GM19468 (cell line): ENCODE data around the gene STAC.
"Not testable (repeated sequence)": the region's sequence is repeated elsewhere in the genome, so short reads cannot be mapped to it uniquely, and the experiment has no call there.

Source experiments
- ATAC-seq: cut with Tn5 transposase; IDR thresholded peaks from one replicate; pipeline ENCODE4 v1.9.1; 2021; ENCODE audit warnings: mild to moderate bottlenecking, moderate library complexity, moderate number of reproducible peaks; ENCODE audit not compliant: unreplicated experiment; ENCODE audit errors: extremely low read depth

The STAC gene

DNA sequence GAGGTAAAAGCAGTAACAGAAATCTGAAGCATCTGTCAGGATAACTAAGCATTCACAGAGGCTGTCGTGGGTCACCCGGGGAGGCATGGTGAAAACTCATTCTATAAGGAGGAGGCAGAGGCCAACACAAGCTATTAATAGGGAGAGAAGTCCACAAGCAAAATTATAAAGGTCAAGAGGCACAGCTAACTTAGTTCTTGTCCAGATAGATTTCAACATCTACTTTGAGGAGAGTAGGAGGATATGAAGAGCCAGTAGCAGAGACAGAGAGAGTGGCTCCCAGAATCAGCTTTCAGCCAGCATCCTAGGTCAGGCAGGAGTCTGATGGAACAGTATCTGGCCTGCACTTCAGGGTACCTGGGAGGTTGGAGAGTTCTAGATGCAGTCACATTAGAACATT is 95.3 kb downstream of the STAC start:
- no peak for ATAC-seq

DNA sequence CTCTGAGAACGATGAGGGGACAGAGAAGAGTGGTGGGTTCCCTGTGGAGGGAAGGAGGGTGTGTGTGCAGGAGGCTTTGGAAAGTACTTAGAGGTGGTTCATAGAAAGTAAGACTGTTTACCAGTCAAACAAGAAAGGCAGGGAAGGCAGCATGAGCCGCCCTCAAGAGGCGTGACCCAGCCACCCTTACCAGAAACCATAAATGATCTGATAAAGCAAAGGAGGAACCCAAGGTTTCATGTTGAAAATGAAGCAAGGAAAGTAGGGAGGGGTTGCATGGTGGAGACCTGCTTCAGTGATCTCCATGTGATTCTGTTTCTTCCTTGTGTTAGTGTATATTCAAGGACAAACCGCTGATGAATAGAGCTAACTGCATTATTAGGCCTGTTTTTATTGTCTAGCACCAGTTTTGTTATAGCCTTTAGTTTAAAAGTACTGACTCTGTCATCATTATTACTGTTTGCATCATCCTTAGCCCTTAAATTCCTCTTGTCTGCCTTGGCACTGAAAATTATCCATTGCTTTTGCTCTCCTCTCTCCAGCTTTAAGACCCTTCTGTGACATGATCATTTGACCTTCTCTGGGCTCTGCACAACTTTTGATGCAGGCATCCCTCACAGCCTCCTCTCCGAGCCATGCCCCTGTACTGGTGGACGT is 96.1 kb downstream of the STAC start:
- ATAC-seq: no peak

DNA sequence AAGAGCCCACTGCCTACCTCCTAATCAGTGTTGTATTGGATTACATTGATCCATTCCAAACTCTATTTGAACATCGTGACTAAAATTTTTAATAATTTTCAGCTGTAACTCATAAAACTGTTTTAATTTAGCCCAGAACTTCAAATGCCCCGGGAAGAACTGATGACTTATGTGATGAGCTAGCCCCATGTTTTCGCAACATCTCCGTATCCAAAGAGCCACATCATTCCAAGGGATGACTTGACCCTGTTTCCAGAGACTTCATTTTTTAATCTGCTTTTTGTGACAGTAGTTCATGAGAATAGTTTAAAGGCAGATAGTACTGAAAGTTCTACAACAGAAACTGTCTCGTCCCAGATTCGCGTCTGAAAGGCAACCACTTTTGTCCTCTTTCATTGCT is 97.4 kb downstream of the STAC start:
- ATAC-seq: no peak

DNA sequence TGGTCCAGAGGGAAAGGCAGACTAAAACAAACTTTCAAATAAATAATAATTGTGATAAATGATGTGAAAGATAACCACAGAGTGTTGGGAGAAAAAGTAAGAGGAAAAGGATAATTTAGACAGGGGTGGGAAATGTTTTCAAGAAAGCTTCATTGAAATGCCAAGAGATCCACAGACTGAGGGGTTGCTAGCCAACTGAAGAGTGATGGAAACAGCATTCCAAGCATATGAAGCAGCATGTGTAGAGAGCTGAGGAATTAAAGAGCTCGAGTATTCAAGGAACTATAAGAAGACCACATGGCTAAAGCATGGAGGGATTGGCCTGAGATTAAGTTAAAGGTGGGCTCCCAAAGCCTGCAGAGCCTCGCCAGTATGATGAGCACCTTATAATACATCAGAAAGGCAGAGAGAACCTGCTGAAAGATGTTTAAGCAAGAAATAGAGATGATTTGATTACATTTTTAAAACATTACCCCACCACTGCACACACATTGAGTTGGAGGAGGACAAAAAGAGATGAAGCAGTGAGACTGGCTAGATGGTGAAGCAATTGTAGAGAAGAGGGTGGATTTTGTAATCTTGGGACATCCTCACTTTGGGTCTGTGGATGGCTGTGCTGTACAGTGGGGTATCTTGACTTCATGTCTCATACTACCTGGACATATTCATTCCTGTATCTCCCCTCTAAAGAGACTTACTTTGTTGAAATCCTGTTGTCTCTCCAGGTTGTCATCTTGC is 100.8 kb downstream of the STAC start:
- no peak for ATAC-seq

DNA sequence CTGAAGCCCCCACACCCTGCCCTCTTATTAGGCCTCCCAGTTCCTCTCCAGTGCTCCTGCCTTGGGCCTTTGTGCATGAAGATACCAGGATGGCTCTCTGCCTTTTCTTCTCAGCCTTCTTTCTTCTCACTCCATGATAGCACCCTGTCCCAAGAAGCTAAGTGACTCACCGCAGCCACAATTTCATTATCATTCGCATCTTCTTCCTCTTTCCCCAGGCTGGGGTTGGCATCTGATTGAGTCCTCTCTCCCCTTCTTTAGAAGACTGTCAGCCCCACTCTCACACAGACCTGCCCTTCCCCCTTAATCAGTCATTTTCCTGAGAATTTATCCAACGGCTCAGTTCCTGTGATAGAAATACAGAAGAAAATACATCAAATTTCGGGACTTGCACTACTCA is 102.0 kb downstream of the STAC start:
- no peak for ATAC-seq

DNA sequence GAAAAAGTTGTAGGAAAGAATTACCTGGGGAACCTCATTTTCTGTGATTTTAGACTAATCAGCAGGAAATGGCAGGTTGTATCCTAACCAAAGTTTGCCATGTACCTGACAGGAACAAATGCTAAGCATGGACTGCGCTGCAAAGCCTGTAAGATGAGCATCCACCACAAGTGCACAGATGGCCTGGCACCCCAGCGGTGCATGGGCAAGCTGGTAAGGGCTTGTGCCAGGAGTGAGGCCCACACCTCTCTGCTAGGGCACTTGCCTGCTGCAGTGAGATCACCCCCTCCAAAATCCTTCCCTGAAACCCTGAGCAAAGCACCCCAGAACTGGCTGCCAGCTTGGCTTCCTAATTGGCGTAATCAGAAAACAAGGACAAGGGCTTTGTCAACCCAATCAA is 102.6 kb downstream of the STAC start:
- no peak for ATAC-seq

DNA sequence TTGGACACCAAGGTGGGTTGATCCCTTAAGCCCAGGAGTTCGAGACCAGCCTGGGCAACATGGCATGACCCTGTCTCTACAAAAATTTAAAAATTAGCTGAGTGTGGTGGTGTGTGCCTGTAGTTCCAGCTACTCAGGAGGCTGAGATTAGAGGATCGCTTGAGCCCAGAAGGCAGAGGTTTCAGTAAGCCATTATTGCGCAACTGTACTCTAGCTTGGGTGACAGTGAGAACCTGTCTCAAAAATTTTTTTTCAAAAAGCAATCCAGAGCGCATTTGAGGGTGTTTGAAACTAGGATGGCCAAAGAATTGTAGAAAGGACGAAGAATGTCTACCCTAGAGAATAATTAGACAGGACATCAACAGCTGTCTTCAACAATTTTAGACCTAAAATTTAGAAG is 103.4 kb downstream of the STAC start:
- no peak for ATAC-seq

DNA sequence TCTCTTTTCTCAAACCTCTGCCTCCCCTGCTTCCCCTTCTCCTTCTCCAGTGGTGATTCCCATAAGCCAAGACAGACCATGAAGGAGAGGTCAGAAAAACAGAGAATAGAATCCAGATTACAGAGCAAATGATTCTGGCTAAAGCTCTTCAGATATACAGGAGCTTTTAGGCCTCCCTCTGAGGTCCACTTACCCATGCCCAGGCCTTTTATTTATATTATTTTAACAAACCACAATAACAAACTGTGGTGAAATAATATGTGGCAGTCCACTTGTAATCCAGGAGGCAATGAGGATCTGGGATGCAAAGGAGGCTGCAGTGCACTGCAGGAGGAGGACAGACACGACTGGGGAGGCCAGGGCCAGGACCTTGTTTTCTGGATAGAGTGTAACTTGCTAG is 104.1 kb downstream of the STAC start:
- no peak for ATAC-seq

DNA sequence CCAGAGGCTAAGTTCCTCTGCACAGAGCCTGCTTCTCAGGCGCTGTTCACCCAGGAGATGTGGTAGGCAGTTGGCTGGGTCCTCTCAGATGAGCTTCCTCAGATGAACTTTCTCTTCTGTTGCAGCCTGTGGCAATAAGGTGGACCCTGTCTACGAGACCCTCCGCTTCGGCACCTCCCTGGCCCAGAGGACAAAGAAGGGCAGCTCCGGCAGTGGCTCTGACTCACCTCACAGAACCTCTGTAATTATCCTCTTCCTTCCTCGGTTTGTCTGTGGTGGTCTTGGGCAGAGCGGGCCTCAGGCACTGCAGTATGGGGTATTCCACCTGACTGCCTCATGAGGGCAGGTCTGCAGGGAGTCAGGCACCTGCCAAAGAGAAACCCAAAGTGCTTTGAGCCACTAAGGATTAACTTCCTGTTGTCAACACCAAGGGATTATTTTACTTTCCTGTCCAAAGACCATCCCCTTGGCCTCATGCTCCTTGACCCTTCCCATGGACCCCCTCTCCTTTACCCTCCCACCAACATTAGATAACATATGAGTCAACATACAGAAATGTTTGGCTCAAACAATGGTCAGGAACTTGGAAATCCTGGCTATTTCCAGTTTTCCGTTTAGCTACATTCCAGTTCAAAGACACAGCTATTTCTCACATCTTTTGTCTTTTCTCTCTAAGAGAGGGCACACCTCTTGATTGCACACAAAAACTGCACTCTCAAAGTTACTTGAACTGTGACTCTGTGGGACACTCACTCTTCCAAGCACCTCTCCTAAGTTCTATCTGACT is 105.9 kb downstream of the STAC start:
- no peak for ATAC-seq

DNA sequence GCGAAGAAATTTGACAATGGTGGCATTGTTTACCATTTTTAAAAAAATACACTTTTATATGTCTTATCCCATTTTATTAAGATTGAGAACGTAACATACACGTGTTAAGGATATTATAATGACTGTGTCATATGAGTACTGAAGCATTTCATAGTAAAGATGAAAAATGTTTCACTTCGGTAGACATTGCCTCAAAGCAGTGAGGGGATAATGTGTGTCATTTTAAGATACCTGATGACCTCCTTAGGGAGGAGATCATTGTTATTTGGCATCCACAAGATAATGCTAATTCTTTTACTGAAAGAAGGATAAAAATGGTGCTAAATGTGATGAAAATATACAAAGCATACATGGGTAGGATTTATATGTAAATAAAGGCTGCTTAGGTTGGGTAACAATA is 107.3 kb downstream of the STAC start:
- no peak for ATAC-seq

DNA sequence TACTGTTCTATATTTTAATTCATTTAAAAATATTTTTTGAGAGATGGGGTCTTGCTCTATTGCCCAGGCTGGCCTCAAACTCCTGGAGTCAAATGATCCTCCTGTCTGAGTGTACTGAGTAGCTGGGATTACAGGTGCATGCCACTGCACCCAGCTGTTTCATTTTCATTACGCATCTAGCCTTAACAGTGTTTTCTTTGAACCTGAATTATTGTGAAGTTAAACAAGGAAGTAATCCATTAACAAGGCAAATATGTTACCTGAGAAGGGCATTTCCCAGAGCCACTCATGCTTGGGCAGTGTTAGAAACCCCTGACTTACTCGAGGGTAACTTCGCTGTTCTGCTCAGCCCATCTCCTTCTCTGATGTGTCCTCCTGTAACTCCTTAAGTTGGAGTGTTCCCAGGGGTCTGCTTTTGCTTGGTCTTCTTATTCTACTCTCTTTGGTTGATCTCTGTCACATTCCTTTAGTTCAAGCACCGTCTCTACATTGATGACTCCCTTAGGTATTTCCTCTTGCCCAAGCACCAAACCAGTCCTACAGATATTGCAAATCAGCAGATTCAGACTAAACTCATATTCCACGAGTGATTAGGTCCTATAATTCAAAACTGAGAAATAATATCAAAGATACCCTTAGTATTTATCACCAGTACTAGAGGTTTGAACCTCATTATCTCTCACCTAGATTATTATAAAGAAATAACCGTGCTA is 107.9 kb downstream of the STAC start:
- ATAC-seq: no peak

DNA sequence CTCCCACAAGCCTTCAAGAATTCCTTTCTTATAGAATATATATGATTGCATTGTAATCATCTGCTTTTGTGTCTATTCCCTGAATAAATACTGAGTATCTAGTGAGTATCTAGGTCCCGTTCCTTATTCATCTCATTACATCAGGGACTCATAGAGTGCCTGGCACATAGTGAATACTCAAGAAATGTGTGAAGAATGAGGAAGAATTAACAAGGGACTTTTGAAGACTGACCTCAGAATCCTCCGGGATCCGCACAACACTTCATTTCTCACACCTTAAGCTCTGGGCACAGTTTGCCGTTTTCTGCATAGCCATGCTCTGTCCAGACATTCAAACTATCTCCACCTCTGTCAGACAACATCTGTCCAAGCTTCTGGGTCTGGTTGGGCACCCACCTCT is 108.8 kb downstream of the STAC start:
- ATAC-seq: no peak

DNA sequence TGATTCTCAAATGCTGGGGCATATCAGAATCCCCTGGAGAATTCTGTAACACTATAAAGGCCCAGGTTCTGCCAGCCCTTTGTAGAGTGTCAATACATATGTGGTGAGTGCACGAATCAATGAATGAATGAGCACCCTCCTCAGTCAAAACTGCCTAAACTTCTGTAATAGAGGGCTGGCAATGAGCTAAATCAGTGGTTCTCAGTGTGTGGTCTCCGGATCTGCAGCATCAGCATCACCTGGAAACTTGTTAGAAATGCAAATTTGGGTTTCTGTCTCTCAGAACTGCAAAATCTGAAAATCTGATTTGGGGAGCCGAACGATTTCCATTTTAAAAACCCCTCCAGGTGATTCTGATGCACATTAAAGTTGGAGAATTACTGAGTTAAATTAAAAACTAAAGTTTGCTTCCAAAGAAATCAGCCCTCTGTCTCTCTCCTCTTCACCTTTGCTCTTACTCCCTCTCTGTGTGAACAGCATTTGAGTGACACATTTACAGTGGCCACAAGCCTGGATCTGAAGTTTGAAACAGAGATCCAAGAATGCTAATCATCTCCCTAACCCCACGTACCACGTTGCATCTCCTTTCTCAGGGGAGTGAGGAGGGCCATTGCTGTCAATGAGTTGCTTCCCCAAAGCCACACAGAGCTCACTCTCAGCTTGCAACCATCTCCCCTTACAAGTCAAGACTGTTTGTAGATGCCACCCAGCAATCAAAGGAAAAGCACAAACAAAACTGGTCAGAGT is 109.5 kb downstream of the STAC start:
- ATAC-seq: no peak

DNA sequence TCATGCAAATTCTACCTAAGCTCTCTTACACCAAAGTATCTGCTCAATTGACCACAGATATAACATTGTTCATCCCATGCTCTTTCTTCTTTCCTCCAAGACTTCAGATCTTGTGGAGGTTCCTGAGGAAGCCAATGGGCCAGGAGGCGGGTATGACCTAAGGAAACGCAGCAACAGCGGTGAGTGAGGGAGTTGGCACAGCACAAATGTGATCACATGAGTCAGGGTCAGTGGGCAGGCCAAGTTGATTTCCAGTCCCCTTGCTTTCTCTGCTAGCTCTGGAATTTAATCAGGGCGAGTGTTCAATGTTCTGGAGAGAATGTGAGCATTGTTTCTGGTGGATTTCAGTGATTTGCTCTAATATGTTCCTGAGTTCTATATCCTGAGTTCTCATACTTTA is 112.7 kb downstream of the STAC start:
- no peak for ATAC-seq

DNA sequence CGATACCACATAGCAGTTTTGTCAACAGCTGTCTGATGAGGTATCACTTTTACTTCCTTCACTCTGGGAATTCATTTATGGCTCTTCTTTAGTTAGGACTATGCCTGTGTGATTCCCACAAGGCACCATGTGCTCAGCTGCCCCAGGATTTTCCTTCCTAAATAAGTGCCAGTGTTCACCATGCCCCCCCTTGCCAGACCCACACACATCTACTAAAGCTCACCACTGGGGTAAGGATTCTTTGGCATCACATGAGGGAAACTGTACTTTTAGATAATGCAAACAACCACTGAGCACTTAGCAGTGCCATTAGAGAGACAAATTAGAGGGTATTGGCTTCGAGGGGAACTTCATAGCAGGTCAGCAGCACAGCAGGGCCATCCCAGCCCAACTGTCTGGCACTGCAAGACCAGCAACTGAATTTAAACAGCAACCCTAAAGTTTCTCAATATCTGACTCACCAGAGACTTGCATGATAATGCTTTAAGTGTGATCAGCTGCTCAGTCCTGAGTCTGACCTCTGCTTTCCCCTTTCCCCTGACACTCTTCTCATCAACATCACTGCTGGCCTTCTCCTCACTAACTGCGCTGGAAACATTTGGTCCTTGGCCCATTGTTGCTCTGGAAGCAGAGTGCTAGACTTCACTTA is 114.3 kb downstream of the STAC start:
- ATAC-seq: no peak

DNA sequence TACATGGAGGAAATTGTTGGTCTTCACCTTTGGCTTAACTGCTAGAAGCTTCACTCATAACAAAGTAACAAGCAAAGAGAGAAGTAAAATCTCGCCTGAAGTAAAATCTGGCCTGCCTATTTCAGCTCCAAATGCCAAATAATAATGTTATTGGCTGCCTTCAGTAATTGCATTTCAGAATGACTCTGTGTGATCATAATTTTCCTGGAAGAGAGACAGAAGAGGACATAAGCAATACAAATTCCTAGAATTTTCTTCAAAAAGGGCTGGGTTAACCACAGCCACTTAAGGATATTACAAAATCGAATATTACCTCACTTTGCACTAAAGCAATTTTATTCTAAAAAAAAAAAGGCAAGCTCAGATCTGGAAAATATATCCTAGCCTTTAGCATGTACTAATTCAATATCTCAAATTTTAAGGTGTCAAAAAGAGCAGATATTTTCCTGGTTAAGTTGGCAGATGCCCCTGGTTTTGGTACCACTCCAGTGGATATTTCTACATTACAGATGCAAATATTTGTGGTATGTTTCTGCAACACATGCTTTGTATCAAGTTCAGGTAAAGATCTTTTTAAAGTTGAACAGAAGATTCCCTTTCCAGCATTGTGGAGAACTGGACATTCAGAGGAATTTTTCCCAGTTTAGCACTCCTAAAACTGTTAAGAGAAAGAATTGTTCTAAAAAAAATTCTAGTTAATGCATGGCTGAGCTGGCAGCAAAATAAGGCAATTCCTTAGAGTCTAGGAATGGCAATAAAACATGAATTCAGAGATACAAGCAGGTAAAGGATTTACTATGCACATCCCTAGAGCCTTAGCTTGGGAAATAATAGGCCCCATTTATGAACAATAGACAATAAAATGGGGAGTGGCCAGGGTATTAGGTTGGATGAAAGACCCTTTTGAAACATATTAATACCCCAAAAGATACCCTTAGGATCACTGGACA is 116.7 kb downstream of the STAC start:
- no peak for ATAC-seq

DNA sequence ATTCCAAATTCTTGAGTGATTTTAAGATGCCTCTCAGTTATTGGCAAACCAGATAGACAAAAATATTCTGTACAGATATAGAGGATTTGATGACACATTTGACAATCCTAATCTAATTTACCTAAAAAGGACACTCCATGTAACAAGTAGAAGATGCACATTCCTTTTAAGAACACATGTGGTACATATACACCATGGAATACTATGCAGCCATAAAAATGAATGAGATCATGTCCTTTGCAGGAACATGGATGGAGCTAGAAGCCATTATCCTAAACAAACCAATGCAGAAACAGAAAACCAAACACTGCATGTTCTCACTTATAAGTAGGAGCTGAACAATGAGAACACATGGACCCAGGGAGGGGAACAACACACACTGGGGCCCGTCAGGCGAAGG is 119.7 kb downstream of the STAC start:
- not testable (repeated sequence) for ATAC-seq

DNA sequence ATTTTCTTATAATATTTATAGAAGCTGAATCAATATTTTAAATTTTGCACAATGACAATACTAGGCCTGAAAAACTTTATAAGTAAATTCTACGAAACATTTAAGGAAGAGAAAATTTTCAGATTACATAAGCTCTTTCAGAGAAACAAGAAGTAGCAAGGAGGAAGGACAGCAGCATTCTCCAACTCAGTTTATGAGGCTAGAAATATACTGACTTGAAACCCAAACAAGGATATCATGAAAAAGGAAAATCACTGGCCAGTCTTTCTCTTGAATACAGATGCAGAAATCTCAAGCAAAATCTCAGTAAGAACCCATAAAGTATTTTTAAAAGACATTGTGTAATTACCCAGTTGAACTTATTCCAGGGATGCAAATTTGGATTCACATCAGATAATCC is 121.3 kb downstream of the STAC start:
- ATAC-seq: no peak
